ENCODE data around the gene DYNC2LI1. TPM values are rescaled to one million over a fixed set of nuclear protein-coding genes. Genes with fewer than 3 reads are reported as not detected.

DYNC2LI1 gene
- total RNA-seq, 4 donors from 2014 or later: 27.0 to 83.8 (median 62.4) TPM

- Histone ChIP-seq H3K36me3 (no peaks in the 10 kb centered on the region), H3K4me3 (no peak overlapping the region), H3K4me1 (no peaks in the 10 kb centered on the region), H3K27ac (no peak overlapping the region), H3K9me3 (no peaks in the 10 kb centered on the region), H3K27me3 (no peaks in the 10 kb centered on the region)
- intact Hi-C loops (cut with DNase I; ENCODE audit: low total_unique reads): no loop called here
- TF ChIP-seq CTCF (IDR thresholded peaks at IDR 0.05): no peak
- no peak for TF ChIP-seq POLR2A (IDR thresholded peaks at IDR 0.05)
- DNase-seq: no peak
Observed at GRCh38 chr2:43846140-43846793, 72.4 kb downstream of the DYNC2LI1 start.

GRCh38 chr2:43848214-43848613, 74.4 kb downstream of the DYNC2LI1 start:
- TF ChIP-seq POLR2A (IDR thresholded peaks at IDR 0.05): no peak
- no peak for TF ChIP-seq CTCF (IDR thresholded peaks at IDR 0.05)
- no peak overlapping the region for H3K4me3 ChIP-seq
- H3K4me1 ChIP-seq: no peaks in the 10 kb centered on the region
- DNase-seq: no peak
- H3K9me3 ChIP-seq: no peaks in the 10 kb centered on the region
- H3K36me3 ChIP-seq: no peaks in the 10 kb centered on the region
- no peaks in the 10 kb centered on the region for H3K27me3 ChIP-seq
- no peak overlapping the region for H3K27ac ChIP-seq
- intact Hi-C loops (cut with DNase I; ENCODE audit: low total_unique reads): no loop called here

GRCh38 chr2:43851011-43851980, 77.5 kb downstream of the DYNC2LI1 start:
- no peak for DNase-seq
- H3K4me1 ChIP-seq: no peaks in the 10 kb centered on the region
- TF ChIP-seq POLR2A (IDR thresholded peaks at IDR 0.05): no peak
- TF ChIP-seq CTCF (IDR thresholded peaks at IDR 0.05): no peak
- H3K4me3 ChIP-seq: no peak overlapping the region
- intact Hi-C loops (cut with DNase I; ENCODE audit: low total_unique reads): no loop called here
- no peak overlapping the region for H3K27ac ChIP-seq
- H3K9me3 ChIP-seq: no peaks in the 10 kb centered on the region
- H3K27me3 ChIP-seq: no peaks in the 10 kb centered on the region
- H3K36me3 ChIP-seq: no peaks in the 10 kb centered on the region

GRCh38 chr2:43852196-43852730, 78.4 kb downstream of the DYNC2LI1 start:
- Histone ChIP-seq H3K4me3 (no peak overlapping the region), H3K27ac (no peak overlapping the region), H3K36me3 (no peaks in the 10 kb centered on the region), H3K9me3 (no peaks in the 10 kb centered on the region), H3K27me3 (no peaks in the 10 kb centered on the region), H3K4me1 (no peaks in the 10 kb centered on the region)
- DNase-seq: no peak
- TF ChIP-seq CTCF (IDR thresholded peaks at IDR 0.05) (no peak), POLR2A (IDR thresholded peaks at IDR 0.05) (no peak)
- intact Hi-C loops (cut with DNase I; ENCODE audit: low total_unique reads): no loop called here
